Cardiac muscle cell (in vitro differentiated cells and primary cell): ENCODE measurements around the gene MED28. TPM values are rescaled to one million over a fixed set of nuclear protein-coding genes. Genes with fewer than 3 reads are reported as not detected.

Source experiments
- DNase-seq, 2 donors: peaks; one replicate each; pipeline versions ENCODE4 v3.0.0 to v3.0.0-alpha.2; 2010 to 2017; ENCODE audit warnings: low read depth in 1 of 2, low spot score in 1 of 2
- H3K27ac ChIP-seq: fragments of 200-600 bp; sonication (generic); 2 replicates; pipeline ENCODE4 v1.5.1; 2016
- H3K27me3 ChIP-seq: fragments of 200-600 bp; sonication (generic); 2 replicates; pipeline ENCODE4 v1.6.0; 2016; ENCODE audit warnings: control low read depth
- H3K36me3 ChIP-seq: fragments of 200-600 bp; sonication (generic); 2 replicates; pipeline ENCODE4 v1.5.1; 2016; ENCODE audit warnings: control low read depth
- H3K4me1 ChIP-seq: fragments of 200-600 bp; sonication (generic); 2 replicates; pipeline ENCODE4 v1.8.1; 2017; ENCODE audit warnings: low read depth, mild to moderate bottlenecking, mixed run types
- H3K4me3 ChIP-seq: fragments of 200-600 bp; sonication (generic); 2 replicates; pipeline ENCODE4 v1.5.1; 2016; ENCODE audit warnings: mild to moderate bottlenecking
- H3K9me3 ChIP-seq: fragments of 200-600 bp; sonication (generic); 2 replicates; pipeline ENCODE4 v1.5.1; 2017; ENCODE audit warnings: low read depth, mild to moderate bottlenecking, control low read depth
- polyA plus RNA-seq: library from polyadenylated mRNA; unstranded; fragments of >200 nt; fragmentation: Nextera tagmentation; extraction: Ambion mirVana; gene quantifications from 2 replicates; pipeline ENCODE4 v1.2.1, GENCODE V29; 2016
- total RNA-seq: library from RNA; depleted of rRNA; stranded (reverse); fragments of >200 nt; gene quantifications from 2 replicates; pipeline ENCODE4 v1.2.3, GENCODE V29; 2016
- TF ChIP-seq, protein P1 (sequence below): IDR thresholded peaks from 2 replicates; pipeline ENCODE4 v1.5.1; 2012; ENCODE audit warnings: low read depth, mild to moderate bottlenecking, low read length

The MED28 gene
- total and polyA plus RNA-seq, 2 experiments from 2014 or later: 20.1 to 60.2 TPM

DNA sequence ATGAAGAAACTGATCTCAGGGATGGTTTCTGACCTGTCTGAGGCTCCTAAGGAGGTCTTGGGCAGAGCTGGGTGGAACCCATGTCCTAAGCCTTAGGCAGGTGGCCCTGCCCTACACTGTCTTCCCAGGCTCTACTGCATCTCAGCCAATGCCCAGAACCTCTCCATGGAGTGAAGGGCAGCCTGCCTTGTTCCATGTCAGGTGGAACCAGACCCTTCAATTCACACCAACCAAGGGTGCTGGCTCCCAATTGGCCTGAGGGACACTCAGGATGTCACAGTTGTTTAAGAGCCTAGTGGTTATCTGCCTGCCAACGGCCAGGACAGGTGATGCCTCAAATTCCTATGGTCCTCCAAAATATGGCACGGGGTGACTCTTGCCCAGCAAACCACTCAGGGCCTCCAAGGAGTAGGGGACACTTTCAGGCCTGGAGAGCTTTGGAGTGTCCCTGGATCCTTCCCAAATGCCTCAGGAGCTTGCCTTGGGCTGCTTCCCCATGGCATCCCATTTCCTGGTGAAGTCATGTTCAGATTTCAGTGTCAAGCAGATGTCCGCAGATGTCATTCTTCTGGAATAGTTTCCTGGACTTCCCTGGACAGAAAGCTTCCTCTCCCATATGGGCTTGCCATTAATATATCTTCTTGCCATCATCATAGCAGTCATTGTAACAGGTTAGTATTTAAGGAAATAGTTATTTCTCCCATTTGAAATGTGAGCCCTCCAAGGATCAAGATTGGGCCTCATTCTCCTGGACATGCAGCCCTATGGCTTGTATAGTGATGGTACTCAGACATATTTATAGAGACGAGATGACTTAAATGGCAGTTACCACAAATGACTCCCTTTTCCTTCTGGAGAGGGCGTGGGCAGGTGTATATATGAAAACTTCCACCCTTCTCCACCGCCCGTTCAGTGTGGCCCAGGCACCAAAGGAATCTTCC is 67.1 kb downstream of the MED28 start:
- TF ChIP-seq, protein P1, sequence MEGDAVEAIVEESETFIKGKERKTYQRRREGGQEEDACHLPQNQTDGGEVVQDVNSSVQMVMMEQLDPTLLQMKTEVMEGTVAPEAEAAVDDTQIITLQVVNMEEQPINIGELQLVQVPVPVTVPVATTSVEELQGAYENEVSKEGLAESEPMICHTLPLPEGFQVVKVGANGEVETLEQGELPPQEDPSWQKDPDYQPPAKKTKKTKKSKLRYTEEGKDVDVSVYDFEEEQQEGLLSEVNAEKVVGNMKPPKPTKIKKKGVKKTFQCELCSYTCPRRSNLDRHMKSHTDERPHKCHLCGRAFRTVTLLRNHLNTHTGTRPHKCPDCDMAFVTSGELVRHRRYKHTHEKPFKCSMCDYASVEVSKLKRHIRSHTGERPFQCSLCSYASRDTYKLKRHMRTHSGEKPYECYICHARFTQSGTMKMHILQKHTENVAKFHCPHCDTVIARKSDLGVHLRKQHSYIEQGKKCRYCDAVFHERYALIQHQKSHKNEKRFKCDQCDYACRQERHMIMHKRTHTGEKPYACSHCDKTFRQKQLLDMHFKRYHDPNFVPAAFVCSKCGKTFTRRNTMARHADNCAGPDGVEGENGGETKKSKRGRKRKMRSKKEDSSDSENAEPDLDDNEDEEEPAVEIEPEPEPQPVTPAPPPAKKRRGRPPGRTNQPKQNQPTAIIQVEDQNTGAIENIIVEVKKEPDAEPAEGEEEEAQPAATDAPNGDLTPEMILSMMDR: no peak
- H3K36me3 ChIP-seq: no peaks in the 10 kb centered on the region
- H3K4me1 ChIP-seq: no peaks in the 10 kb centered on the region
- H3K9me3 ChIP-seq: no peaks in the 10 kb centered on the region
- H3K4me3 ChIP-seq: no peak overlapping the region
- no peak for DNase-seq
- no peaks in the 10 kb centered on the region for H3K27me3 ChIP-seq
- H3K27ac ChIP-seq: no peak overlapping the region

DNA sequence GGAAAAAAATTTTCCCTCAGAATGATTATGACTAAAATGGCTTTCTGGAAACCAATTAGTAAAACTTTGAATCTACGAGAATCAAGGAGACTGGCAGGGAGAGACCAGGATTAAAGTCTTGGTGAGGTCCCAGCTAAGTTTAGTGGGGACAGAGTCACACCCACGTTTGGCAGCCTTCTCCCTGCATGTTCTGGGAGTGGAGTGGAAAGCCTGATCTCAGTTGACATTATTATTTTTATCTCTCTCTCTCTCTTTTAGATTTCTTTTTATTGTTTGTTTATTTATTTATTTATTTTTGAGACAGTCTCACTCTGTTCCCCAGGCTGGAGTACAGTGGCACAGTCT is 67.8 kb downstream of the MED28 start:
- Histone ChIP-seq H3K36me3 (no peaks in the 10 kb centered on the region), H3K4me3 (no peak overlapping the region), H3K9me3 (no peaks in the 10 kb centered on the region), H3K27me3 (no peaks in the 10 kb centered on the region), H3K4me1 (no peaks in the 10 kb centered on the region), H3K27ac (no peak overlapping the region)
- TF ChIP-seq, protein P1: no peak
- no peak for DNase-seq

Other genes with a start within 250 kb of the MED28 start
- gene QDPR, start 102.6 kb upstream of the MED28 start, total RNA-seq: 80.7 and 89.1 TPM in 2 replicates
- 63.8 and 115 TPM in 2 replicates for gene QDPR, start 102.6 kb upstream of the MED28 start, polyA plus RNA-seq
- gene CLRN2, start 99.5 kb upstream of the MED28 start, total RNA-seq: not detected in 2 replicates
- gene CLRN2, start 99.5 kb upstream of the MED28 start, polyA plus RNA-seq: not detected in 2 replicates
- 53.4 and 82.6 TPM in 2 replicates for gene LAP3, start 37.4 kb upstream of the MED28 start, total RNA-seq
- 79.0 and 97.1 TPM in 2 replicates for gene LAP3, start 37.4 kb upstream of the MED28 start, polyA plus RNA-seq
- gene FAM184B, start 167.0 kb downstream of the MED28 start, total RNA-seq: not detected in 2 replicates
- gene FAM184B, start 167.0 kb downstream of the MED28 start, polyA plus RNA-seq: 0.10 TPM in 1 of 2 replicates, not detected in the other
- gene DCAF16, start 196.1 kb downstream of the MED28 start, total RNA-seq: 33.0 and 76.6 TPM in 2 replicates
- 17.9 and 28.9 TPM in 2 replicates for gene DCAF16, start 196.1 kb downstream of the MED28 start, polyA plus RNA-seq
- 3.5 and 25.1 TPM in 2 replicates for gene NCAPG, start 196.3 kb downstream of the MED28 start, total RNA-seq
- gene NCAPG, start 196.3 kb downstream of the MED28 start, polyA plus RNA-seq: 5.4 and 24.3 TPM in 2 replicates